ENCODE data around the gene BICC1. TPM values are rescaled to one million over a fixed set of nuclear protein-coding genes. Genes with fewer than 3 reads are reported as not detected.
A peak's percentile ranks its signal among the peaks of the same experiment; 100 is the strongest.
"Not testable (repeated sequence)": the region's sequence is repeated elsewhere in the genome, so short reads cannot be mapped to it uniquely, and the experiment has no call there.

BICC1 gene
- total RNA-seq, 1 experiment from 2014 or later: 105 TPM

DNA sequence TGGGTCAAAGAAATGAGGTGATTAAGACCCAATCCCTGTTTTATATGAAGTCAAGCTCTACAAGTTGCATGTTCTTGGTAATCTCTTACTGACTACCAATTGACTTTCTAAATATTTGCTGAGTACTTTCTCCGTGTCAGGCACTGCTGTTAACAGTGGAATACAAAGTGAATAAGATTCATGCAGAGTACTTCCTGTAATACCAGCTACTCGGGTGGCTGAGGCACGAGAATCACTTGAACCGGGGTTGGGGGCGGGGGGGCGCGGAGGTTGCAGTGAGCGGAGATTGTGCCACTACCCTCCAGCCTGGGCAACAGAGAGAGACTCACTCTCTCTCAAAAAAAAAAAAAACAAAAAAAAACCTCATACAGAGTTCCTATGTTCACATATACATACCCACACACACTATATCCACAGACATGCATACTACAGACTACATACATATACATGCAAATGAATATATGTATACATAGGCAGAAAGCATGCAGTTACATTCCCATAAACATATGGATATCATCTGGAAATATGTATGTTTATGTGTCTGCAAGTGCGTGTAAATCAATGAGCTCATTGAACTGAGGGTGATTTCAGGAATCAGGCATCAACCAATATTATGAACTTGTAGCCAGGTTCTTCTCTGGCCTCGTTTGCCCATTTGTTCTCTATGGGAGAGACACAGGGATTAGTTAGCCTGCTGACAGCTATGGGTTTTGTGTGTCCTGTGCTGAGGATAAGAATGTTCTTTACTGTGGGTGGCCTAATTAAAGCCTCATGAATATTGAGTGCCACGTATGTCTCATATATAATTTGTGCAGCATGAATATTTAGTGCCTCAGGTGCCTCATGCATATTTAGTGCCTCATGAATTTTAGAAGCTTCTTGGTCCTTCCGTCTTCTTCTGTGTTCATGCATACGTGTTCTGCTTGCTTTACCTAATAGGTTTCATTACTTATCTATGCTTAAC lies 73.9 kb downstream of the BICC1 start:
- in situ Hi-C loops (cut with HindIII; ENCODE audit: low pct_unique_long_range_greater_than_20kb, low sequenced_read_pairs): no loop called here
- DNase-seq (ENCODE audit: low read depth): no peak

DNA sequence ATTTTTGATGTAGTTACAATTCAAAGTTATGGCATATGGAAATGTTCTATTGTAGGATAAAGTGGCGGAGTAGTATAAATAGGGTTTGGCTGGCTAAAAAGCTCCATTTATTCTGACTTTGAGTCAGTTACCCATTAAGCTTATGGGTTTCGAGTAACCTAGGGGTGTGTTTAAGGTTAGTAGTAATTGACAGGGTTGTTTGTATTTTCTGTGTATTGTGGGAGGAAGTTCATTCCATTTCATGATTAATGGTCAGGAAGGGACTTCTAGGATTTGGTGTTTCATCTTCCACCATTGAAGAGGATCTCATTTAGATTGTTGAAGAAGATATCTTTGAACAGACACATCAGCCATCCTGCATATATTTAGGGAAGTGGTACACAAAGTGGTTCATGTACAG lies 75.0 kb downstream of the BICC1 start:
- no peak for DNase-seq (ENCODE audit: low read depth)
- in situ Hi-C loops (cut with HindIII; ENCODE audit: low pct_unique_long_range_greater_than_20kb, low sequenced_read_pairs): no loop called here

DNA sequence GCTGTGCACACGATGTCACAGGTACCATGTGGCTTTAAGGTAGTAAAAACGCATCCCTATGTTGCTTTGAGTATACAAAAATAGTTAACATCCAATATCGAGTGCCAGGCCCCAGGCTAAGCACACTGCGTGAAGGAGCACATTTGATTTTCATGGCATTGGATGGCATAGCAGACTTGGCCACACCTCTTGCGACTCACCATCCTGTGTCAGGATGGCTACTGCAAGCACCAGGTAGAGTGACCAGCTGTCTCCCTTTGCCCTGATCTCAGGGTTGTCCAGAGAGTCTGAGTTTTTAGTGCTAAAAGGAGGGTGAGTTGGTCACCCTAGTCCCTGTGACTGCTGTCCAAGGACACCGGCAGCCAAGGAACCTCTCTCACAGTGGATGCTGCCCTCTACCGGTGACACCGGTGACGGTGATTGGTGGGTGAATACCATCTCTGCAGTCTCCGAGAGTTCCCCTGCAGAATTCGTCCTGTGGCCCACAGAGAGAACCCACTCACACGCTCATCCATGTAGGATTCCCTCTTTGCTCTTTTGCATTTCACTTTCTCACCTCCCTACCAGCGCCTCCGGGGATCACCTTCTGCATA lies 76.1 kb downstream of the BICC1 start:
- in situ Hi-C loops (cut with HindIII; ENCODE audit: low pct_unique_long_range_greater_than_20kb, low sequenced_read_pairs): no loop called here
- DNase-seq (ENCODE audit: low read depth): no peak

DNA sequence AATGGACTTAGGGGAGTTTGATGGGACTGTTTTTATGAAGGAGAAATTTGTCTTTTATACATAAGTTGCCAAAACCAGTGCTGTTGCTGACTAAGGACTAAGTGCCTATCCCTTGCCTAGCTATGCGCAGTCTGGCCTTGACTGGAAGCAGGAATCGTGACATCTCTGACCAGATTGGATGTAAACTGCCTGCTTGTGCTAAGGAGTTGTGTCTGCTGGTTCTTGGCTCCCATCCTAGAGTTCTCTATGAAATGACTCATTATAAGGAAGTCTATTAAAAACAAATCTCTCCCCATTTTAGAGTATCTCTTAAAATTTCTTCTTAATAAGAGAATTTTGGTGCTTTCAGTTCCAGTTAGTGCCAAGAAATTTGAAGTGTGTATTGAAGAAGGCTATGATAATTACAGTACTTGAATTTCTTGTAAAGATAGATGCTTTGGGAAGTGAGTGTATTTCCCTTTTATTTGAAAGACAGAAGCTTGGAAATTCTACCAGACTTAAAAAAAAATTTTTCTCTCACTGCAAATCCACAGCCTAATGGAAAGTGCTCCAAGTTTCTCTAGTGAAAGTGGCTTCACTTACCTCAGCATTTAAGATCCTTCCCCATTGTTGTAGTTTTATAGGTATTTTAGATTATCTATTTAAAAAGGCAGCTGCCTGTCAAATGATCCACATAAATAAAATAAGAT lies 77.6 kb downstream of the BICC1 start:
- no peak for DNase-seq (ENCODE audit: low read depth)
- in situ Hi-C loops (cut with HindIII; ENCODE audit: low pct_unique_long_range_greater_than_20kb, low sequenced_read_pairs): no loop called here

DNA sequence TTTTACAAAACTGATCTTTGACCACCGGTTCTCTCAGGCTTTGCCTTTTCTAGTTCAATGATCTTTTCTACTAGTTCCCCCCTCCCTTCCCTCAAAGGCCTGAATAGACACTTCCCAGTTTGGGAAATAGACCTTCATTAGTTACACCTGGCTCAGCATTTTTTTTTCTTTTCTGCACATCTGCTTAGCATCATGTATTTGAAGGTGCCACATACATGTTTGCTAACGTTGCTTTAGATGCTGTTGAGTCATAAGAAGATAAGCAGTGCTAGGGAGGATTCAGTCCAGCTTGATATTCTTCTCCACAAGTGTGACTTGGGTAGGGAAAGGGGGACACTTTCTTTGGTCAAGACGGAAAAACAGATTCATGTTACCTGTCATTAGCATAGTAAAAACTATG lies 78.3 kb downstream of the BICC1 start:
- in situ Hi-C loops (cut with HindIII; ENCODE audit: low pct_unique_long_range_greater_than_20kb, low sequenced_read_pairs): no loop called here
- DNase-seq (ENCODE audit: low read depth): no peak

DNA sequence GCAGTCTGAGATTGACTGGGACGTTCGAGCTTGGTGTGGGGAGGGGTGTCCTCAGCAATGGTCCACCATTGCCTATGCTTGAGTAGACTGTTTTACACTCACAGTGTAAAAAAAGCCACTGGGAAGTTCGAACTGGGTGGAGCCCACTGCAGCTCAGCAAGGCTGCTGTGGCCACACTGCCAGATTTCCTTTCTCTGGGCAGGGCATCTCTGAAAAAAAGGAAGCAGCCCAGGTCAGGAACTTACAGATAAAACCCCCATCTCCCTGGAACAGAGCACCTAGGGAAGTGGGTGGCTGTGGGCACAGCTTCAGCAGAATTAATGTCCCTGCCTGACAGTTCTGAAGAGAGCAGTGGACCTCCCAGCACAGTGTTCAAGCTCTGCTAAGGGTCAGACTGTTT lies 80.3 kb downstream of the BICC1 start:
- in situ Hi-C loops (cut with HindIII; ENCODE audit: low pct_unique_long_range_greater_than_20kb, low sequenced_read_pairs): no loop called here

DNA sequence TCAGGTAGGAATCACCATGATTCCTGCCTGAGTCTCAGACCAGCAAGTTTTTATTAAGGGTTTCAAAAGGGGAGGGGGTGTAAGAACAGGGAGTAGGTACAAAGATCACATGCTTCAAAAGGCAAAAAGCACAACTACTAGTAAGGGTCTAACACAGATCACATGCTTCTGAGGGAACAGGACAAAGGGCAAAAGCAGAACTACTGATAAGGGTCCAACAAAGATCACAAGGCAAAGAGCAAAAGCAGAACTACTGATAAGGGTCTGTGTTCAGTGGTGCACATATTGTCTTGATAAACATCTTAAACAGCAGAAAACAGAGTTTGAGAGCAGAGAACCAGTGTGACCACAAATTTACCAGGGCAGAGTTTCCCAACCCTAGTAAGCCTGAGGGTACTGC lies 84.5 kb downstream of the BICC1 start:
- DNase-seq (ENCODE audit: low read depth); in situ Hi-C loops (cut with HindIII; ENCODE audit: low pct_unique_long_range_greater_than_20kb, low sequenced_read_pairs): not testable (repeated sequence)

More for the DNA sequence above, 80.3 kb downstream of the BICC1 start:
- DNase-seq (ENCODE audit: low read depth): no peak

DNA sequence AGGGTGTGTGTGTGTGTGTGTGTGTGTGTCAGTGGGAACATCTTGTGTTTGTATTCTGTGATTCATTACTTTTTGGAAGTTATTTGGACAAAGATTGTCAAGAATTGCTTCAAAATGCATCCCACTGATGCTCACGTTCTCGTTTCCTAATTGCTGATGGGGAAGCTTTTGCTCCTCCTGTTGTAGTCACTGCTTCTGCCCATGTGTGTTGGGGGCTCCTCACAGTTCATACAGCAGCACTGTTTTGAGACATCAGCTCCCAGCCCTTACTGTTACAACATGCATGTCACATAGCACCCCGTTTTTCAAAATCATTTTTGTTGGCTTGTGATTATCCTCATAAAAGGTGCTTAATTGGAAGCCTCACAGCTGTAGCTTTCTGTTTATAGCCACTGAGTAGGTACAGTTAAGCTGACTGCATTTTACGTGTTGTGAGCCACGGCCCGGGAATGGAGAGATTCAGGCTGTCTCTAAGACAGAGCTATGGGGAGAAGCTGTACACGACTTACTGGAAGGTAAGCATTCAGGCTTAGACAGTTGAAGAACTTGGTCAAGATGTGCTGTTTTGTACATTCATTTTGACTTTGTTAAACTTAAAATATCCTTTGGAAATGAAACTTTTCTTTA lies 87.4 kb downstream of the BICC1 start:
- in situ Hi-C loops (cut with HindIII; ENCODE audit: low pct_unique_long_range_greater_than_20kb, low sequenced_read_pairs): no loop called here
- no peak for DNase-seq (ENCODE audit: low read depth)

DNA sequence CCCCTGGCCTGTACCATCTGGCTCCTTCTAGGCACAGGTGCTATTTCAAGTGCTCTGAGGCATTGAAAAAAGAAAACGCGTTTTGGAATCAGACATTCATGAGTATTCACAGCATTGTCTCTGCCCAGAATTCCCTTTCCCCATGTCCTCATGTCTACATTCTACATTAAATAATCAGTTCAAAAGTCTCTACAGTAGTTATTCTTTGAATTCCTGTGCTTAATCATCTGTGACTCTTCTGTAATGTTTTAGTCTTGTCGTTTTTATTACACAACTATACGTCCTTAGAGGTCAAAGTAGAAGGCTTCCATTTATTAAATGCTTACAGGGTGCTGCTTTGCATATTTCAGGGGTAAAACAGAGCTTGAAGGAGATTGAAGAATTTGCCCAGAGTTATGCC lies 95.7 kb downstream of the BICC1 start:
- in situ Hi-C loops (cut with HindIII; ENCODE audit: low pct_unique_long_range_greater_than_20kb, low sequenced_read_pairs): no loop called here
- DNase-seq (ENCODE audit: low read depth): peak; percentile 74

DNA sequence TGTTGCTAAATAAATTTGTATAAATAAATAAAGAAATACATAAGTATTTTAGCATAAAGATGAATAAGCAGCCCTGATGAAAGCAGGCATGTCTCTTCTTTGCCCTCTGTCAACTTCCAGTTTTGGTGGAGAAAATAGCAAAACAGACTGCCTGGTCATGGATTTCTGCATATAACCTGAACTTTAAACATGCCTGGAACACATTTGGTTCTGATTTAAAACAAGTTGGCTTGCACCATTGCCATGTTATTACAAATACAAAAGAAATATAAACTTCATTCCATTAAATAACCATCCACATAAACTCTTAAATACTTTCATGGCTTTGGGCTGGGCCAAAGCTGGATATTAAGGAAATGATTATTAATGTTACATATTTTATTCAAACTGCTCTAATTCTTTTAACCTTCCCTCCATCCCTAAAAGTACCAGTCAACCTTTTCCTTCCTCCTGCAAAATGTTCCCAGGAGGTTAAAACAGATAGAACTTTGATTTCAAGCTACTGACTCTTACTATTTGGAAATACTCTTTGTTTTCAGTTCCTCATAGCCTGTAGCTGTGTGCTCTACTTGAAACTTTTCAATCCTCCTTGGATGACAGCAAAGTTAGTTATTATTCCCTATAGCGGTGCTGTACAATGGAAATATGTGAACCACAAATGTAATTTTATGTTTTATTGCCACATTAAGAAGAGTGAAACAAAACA lies 96.3 kb downstream of the BICC1 start:
- in situ Hi-C loops (cut with HindIII; ENCODE audit: low pct_unique_long_range_greater_than_20kb, low sequenced_read_pairs): no loop called here

DNA sequence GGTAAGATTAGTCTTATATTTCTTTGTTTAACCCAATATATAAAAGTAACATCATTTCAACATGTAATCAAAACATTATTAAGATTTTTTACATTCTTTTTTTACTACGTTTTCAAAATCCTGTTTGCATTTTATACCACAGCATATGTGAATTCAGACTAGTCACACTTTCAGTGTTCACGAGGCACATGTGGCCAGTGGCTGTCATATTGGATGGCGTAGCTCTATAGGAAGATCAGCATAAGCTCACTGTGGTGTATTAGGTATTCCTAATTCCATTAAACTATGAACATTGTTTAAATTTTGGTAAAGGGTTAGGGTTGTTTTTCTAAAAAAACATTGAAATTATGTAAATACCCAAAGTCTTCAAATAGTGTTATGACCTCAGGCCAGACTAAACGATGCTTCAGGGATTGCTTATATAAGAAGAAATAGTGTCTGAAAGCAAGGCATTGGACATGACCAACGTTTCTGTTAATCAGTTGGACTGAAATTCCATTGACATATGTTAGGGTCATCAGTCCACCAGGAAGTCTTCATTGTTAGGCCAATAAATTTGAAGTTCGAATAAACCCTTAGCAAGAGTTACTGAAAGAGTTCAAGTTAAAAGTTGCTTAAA lies 97.0 kb downstream of the BICC1 start:
- no peak for DNase-seq (ENCODE audit: low read depth)
- in situ Hi-C loops (cut with HindIII; ENCODE audit: low pct_unique_long_range_greater_than_20kb, low sequenced_read_pairs): no loop called here

More for the DNA sequence above, 96.3 kb downstream of the BICC1 start:
- no peak for DNase-seq (ENCODE audit: low read depth)

DNA sequence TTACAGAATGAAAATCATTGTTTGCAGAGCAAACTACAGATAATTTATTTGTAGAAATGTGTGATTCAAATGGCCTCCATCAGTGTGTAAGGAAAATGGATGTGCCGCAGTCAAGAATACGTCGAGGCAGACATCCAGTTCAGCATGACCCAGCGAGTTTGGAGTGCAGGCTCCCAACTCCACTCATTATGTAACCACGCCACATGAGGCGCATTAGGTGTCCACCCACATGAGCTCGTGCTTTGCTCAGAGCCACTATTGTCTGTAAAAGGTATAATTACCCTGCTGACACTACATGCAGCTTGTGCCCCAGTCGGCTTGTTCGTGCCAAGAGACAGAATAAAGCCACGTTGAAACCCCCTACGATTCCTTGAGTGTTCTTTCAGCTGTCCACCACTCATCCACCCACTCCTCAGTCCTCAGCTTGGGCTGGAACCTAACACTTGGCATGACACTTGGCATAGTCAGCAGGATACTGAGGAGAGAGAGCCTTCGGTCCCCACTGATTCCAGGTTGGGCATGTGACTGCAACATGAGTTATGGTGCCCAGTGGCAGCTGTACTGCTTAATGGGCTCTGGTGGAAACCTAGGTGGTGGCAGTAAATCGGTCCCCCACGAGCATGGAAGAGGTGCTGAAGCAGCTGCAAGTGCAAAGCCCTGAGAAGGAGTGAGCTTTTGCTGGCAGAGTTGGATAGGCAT lies 102.7 kb downstream of the BICC1 start:
- in situ Hi-C loops (cut with HindIII; ENCODE audit: low pct_unique_long_range_greater_than_20kb, low sequenced_read_pairs): no loop called here

DNA sequence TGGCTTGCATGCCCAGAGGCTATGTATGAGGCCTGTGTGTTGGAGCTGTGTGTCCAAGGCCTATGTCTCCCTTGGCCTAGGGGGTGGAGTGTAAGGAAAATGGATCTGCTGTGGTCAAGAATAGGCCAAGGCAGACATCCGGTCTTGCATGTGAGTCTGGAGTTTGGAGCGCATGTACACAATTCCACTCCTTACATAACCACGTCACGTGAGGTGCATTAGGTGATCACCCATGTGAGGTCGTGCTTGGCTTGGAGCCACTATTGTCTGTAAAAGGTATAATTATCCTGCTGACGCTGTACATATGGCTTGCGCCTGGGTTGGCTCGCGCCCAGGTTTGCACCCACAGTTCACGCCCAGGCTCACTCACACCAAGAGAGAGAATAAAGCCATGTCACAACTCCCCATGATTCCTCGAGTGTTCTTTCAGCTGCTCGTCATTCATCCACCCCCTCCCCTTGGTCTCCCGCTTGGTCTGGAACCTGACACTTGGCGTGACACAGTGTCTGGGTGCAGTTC lies 105.5 kb downstream of the BICC1 start:
- in situ Hi-C loops (cut with HindIII; ENCODE audit: low pct_unique_long_range_greater_than_20kb, low sequenced_read_pairs): no loop called here

More for the DNA sequence above, 102.7 kb downstream of the BICC1 start:
- DNase-seq (ENCODE audit: low read depth): no peak

DNA sequence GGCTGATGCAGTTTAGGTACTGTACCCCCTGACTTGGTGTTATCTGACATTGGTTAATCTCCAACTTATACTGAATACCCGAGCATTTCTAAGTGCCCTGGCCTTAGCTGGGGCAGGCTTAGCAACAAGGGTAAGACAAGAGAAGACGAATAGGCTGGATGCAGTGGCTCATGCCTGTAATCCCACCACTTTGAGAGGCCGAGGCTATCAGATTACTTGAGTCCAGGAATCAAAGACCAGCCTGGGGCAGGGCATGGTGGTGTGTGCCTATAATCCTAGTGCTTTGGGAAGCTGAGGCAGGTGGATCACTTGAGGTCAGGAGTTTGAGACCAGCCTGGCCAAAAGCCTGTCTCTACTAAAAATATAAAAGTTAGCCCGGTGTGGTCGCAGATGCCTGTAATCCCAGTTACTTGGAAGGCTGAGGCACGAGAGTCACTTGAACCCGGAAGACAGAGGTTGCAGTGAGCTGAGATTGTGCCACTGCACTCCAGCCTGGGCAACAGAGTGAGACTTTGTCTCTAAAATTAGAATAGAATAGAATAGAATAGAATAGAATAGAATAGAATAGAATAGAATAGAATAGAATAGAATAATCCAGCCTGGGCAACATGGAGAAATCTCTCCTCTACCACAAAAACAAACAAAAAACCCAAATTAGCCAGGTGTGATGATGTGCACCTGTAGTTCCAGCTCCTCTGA lies 108.9 kb downstream of the BICC1 start:
- no peak for DNase-seq (ENCODE audit: low read depth)
- in situ Hi-C loops (cut with HindIII; ENCODE audit: low pct_unique_long_range_greater_than_20kb, low sequenced_read_pairs): no loop called here

More for the DNA sequence above, 105.5 kb downstream of the BICC1 start:
- DNase-seq (ENCODE audit: low read depth): no peak

DNA sequence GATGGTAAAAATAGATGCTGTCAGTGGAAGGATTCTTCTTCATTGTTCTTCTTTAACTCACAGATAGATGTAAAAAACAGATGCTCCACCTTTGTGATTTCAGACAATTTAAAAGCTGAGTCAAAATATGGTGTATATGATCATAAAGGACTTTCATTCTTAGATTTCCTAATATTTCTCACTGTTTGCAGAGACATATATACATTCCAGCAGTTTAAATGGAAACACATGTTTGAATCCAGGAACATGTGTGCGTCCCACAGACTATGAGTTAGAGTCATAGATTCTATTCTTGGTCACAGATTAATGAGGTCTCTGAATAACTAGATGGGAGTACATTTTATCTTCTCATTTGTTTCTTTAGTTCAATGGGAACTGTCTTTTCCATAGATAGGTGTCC lies 109.6 kb downstream of the BICC1 start:
- in situ Hi-C loops (cut with HindIII; ENCODE audit: low pct_unique_long_range_greater_than_20kb, low sequenced_read_pairs): no loop called here
- no peak for DNase-seq (ENCODE audit: low read depth)

DNA sequence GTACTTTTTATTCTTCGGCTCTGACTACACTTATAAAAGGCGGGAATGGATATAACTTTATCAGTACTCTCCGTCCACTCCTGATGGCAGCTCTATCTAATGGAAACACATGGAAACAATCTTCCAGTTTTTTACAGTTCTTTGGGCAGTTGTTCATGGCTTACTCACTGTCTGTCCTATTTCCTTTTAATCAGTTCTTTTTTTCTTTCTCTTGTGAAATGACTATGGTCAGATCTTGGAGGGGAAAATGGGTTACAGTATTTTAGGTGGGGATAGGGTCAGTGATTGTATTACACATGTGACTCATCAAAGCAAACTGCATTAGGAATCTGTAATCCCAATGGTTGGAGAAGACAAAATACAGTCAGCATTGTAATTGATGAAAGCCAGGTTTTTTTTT lies 112.4 kb downstream of the BICC1 start:
- no peak for DNase-seq (ENCODE audit: low read depth)
- in situ Hi-C loops (cut with HindIII; ENCODE audit: low pct_unique_long_range_greater_than_20kb, low sequenced_read_pairs): no loop called here

All from Caki2 (cell line).